SK-N-SH (cell line): ENCODE results near the gene ZKSCAN1. TPM values are rescaled to one million over a fixed set of nuclear protein-coding genes. Genes with fewer than 3 reads are reported as not detected.

Experiments used
- CTCF ChIA-PET: fragments of 300-600, 350-600 bp; formaldehyde crosslinking; extraction: SDS; loops from one replicate; lab custom pipeline; 2021; lab: Yijun Ruan, JAX
- POLR2A ChIA-PET: fragments of 350-600 bp; sonication (Branson Sonifier 250); formaldehyde crosslinking; extraction: SDS; loops from one replicate; lab custom pipeline; 2020; ENCODE audit warnings: antibody characterized with exemption, inconsistent platforms; lab: Yijun Ruan, JAX
- DNase-seq: peaks from one replicate; pipeline ENCODE4 v3.0.0; 2012
- H2AFZ ChIP-seq: fragments of 200-600 bp; sonication (generic); 2 replicates; pipeline ENCODE4 v1.8.1; 2016; ENCODE audit warnings: antibody characterized with exemption, mild to moderate bottlenecking, low read depth
- H3F3A ChIP-seq: fragments of 200-600 bp; sonication (generic); replicated peaks from 2 replicates; pipeline ENCODE3; 2016; ENCODE audit warnings: antibody characterized with exemption, mild to moderate bottlenecking; ENCODE audit not compliant: insufficient read depth
- H3K27ac ChIP-seq, 2 experiments: fragments of 200-500 bp in 1 of 2; fragments of 200-600 bp in 1 of 2; sonication (Bioruptor generic) in 1 of 2; sonication (generic), shearing (Covaris generic) in 1 of 2; 2 replicates each; pipeline versions ENCODE4 v1.5.1 to v1.6.1; 2014 to 2016; ENCODE audit warnings: low read depth in 2 of 2, inconsistent platforms in 1 of 2, low read length in 1 of 2, mild to moderate bottlenecking in 1 of 2, mixed read lengths in 1 of 2
- H3K27me3 ChIP-seq: fragments of 200-600 bp; sonication (generic), shearing (Covaris generic); 2 replicates; pipeline ENCODE4 v1.6.1; 2016; ENCODE audit warnings: mixed run types; ENCODE audit not compliant: insufficient read depth
- H3K36me3 ChIP-seq, 2 experiments: fragments of 200-500 bp in 1 of 2; fragments of 200-600 bp in 1 of 2; sonication (Bioruptor generic) in 1 of 2; sonication (generic) in 1 of 2; replicated peaks in 1 of 2; 2 replicates each; pipeline versions ENCODE3 to v1.5.1; 2014 to 2016; ENCODE audit warnings: low read length in 1 of 2, mild to moderate bottlenecking in 1 of 2; ENCODE audit not compliant: insufficient read depth in 2 of 2, control insufficient read depth in 1 of 2
- H3K4me1 ChIP-seq, 2 experiments: fragments of 200-500 bp in 1 of 2; fragments of 200-600 bp in 1 of 2; sonication (Bioruptor generic) in 1 of 2; sonication (generic), shearing (Covaris generic) in 1 of 2; 2 replicates each; pipeline versions ENCODE4 v1.5.1 to v1.6.1; 2014 to 2016; ENCODE audit warnings: low read depth in 1 of 2, low read length in 1 of 2, mixed run types in 1 of 2; ENCODE audit not compliant: insufficient read depth in 2 of 2, control insufficient read depth in 1 of 2
- H3K4me2 ChIP-seq: fragments of 200-600 bp; sonication (generic), shearing (Covaris generic); 2 replicates; pipeline ENCODE4 v1.6.1; 2017; ENCODE audit warnings: mixed run types
- H3K4me3 ChIP-seq, 2 experiments: fragments of 200-500 bp in 1 of 2; fragments of 200-600 bp in 1 of 2; sonication (Bioruptor generic) in 1 of 2; sonication (generic), shearing (Covaris generic) in 1 of 2; 2 replicates each; pipeline versions ENCODE4 v1.5.1 to v1.8.1; 2014 to 2016; ENCODE audit warnings: low read depth in 2 of 2, inconsistent platforms in 1 of 2, low read length in 1 of 2, mild to moderate bottlenecking in 1 of 2, mixed read lengths in 1 of 2, moderate library complexity in 1 of 2
- H3K79me2 ChIP-seq: fragments of 200-600 bp; sonication (generic); 2 replicates; pipeline ENCODE4 v1.8.1; 2017; ENCODE audit warnings: mild to moderate bottlenecking; ENCODE audit not compliant: insufficient read depth
- H3K9ac ChIP-seq: fragments of 200-600 bp; sonication (generic); 2 replicates; pipeline ENCODE4 v1.6.1; 2017; ENCODE audit warnings: mixed run types
- H3K9me2 ChIP-seq: fragments of 200-600 bp; sonication (generic); 2 replicates; pipeline ENCODE4 v1.6.1; 2017; ENCODE audit warnings: mixed run types
- H3K9me3 ChIP-seq: fragments of 200-600 bp; sonication (generic); 2 replicates; pipeline ENCODE4 v1.6.1; 2017; ENCODE audit warnings: mixed run types, mild to moderate bottlenecking, moderate library complexity
- H4K20me1 ChIP-seq: fragments of 200-600 bp; sonication (generic); 2 replicates; pipeline ENCODE4 v1.6.1; 2017; ENCODE audit warnings: mild to moderate bottlenecking, mixed run types; ENCODE audit not compliant: insufficient read depth
- EP300 ChIP-seq, 2 experiments: IDR thresholded peaks; 2 replicates each; pipeline versions ENCODE4 v1.4.0 to v1.6.1; 2012; ENCODE audit warnings: borderline replicate concordance in 1 of 2, low read depth in 1 of 2, low read length in 1 of 2
- FOSL2 ChIP-seq: IDR thresholded peaks from 2 replicates; pipeline ENCODE4 v1.4.0; 2012; ENCODE audit warnings: low read depth, mild to moderate bottlenecking, moderate library complexity, borderline replicate concordance
- GATA2 ChIP-seq: sonication (generic); formaldehyde crosslinking; IDR thresholded peaks from 2 replicates; pipeline ENCODE4 v1.5.0; 2020; ENCODE audit warnings: mild to moderate bottlenecking, missing genetic modification reagents
- JUND ChIP-seq: IDR thresholded peaks from 2 replicates; pipeline ENCODE4 v1.4.0; 2012
- NRF1 ChIP-seq: IDR thresholded peaks from 2 replicates; pipeline ENCODE4 v1.6.1; 2012; ENCODE audit warnings: low read depth, mild to moderate bottlenecking, low read length
- RCOR1 ChIP-seq: fragments of 150-350 bp; IDR thresholded peaks from 2 replicates; pipeline ENCODE4 v1.6.1; 2017; ENCODE audit warnings: antibody characterized with exemption, low read length
- RXRA ChIP-seq: IDR thresholded peaks from 2 replicates; pipeline ENCODE4 v1.4.0; 2012; ENCODE audit warnings: low read depth, mild to moderate bottlenecking, borderline replicate concordance
- SIN3A ChIP-seq: IDR thresholded peaks from 2 replicates; pipeline ENCODE4 v1.6.1; 2012; ENCODE audit warnings: low read depth, mild to moderate bottlenecking, low read length, moderate library complexity, borderline replicate concordance
- TAF1 ChIP-seq: IDR thresholded peaks from 2 replicates; pipeline ENCODE4 v1.6.1; 2012; ENCODE audit warnings: low read depth, mild to moderate bottlenecking, low read length, moderate library complexity, borderline replicate concordance
- WGBS: methylation state at CpG from one replicate; pipeline ENCODE4 v1.1.6; 2017; ENCODE audit warnings: low lambda C conversion rate; 5-methylcytosine and 5-hydroxymethylcytosine counted together
- polyA plus RNA-seq, 3 experiments: library from polyadenylated mRNA; depleted of rRNA; stranded (reverse); fragments of >200 nt; gene quantifications; 2 replicates each; pipeline ENCODE4 v1.2.3, GENCODE V29; 2012
- TF ChIP-seq, protein P1 (sequence below): fragments of 200-600 bp; sonication (generic); IDR thresholded peaks from 2 replicates; pipeline ENCODE4 v1.6.1; 2017; ENCODE audit warnings: antibody characterized with exemption, mild to moderate bottlenecking, moderate library complexity
- TF ChIP-seq, protein P2 (sequence below): fragments of 150-350 bp; IDR thresholded peaks from 2 replicates; pipeline ENCODE4 v1.6.1; 2017; ENCODE audit warnings: antibody characterized with exemption, low read length, low read depth, borderline replicate concordance
- TF ChIP-seq, protein P3 (sequence below): IDR thresholded peaks from 2 replicates; pipeline ENCODE4 v1.6.1; 2012; ENCODE audit warnings: mild to moderate bottlenecking, low read depth, low read length, moderate library complexity
- TF ChIP-seq, protein P4 (sequence below): fragments of 150-350 bp; IDR thresholded peaks from 2 replicates; pipeline ENCODE4 v1.6.1; 2016; ENCODE audit warnings: mild to moderate bottlenecking, low read depth, low read length

The ZKSCAN1 gene
- polyA plus RNA-seq, 1 of the 3 experiments (the other 2 are of a cell fraction): 21.1 TPM

DNA sequence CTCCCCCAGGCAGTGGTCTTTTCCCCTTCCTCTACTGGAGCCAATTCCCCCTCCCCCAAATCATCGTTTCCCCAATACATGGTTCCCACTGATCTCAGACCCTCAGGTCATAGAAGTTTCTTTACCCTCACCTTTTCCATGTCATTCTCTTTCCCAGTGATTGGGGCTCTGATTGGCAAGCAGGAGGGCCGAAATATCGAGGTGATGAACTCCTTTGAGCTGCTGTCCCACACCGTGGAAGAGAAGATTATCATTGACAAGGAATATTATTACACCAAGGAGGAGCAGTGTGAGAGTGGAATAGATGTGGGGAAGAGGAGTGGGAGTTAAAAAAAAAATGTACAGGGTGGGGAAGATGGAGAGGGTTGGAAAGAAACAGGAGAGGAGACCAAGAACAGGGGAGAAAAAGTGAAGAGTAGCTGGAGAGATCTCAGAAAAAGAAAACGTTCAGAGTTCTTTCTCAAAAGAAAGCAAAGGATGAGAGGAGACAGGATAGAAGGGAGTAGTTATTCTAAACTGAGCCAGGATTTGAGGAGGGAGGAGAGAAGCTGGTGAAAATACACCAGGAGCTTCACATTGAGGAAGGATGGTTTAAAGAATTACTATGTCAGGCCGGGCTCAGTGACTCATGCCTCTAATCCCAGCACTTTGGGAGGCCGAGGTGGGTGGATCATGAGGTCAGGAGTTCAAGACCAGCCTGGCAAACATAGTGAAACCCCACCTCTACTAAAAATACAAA lies 74.2 kb downstream of the ZKSCAN1 start:
- Histone ChIP-seq H3K4me2 (peak overlapping the region; percentile 93), H3K4me1 (peaks cover 32 to 33% of the 10 kb centered on the region in 2 experiments), H2AFZ (peak overlapping the region; percentile 64; the same call in 1 of the 2 replicates), H3K9me2 (no peaks in the 10 kb centered on the region), H4K20me1 (no peaks in the 10 kb centered on the region), H3K79me2 (peaks cover 58% of the 10 kb centered on the region), H3K36me3 (peaks cover 38 to 45% of the 10 kb centered on the region in 2 experiments), H3K27ac (peak overlapping the region; percentile 84 to 98), H3K9ac (peak overlapping the region; percentile 87), H3F3A (peaks cover 80% of the 10 kb centered on the region), H3K27me3 (no peaks in the 10 kb centered on the region), H3K4me3 (peak overlapping the region; percentile 71 to 87), H3K9me3 (no peaks in the 10 kb centered on the region)
- DNase-seq: no peak
- 8% methylated on average over 7 of the region's 7 CpGs for WGBS
- no peak for TF ChIP-seq TAF1
- 0 out of 2 replicates have a peak, but pooled peaks have one; percentile 4 for TF ChIP-seq FOSL2
- no peak for TF ChIP-seq EP300 (IDR thresholded peaks at IDR 0.05; ENCODE audit: borderline replicate concordance in 1 of 2, low read depth in 1 of 2, low read length in 1 of 2)
- POLR2A ChIA-PET: interaction anchor here (7.5 kb wide), 1 partner anchor 11 kb away, joined by 98 read pairs; the partner anchor contains the start of genes AP4M1 and MCM7
- CTCF ChIA-PET: interaction anchor here (0.8 to 1.2 kb wide), 3 partner anchors 9 to 45 kb away, joined by 3 to 4 read pairs (median 3); partner anchors contain the start of gene AP4M1

DNA sequence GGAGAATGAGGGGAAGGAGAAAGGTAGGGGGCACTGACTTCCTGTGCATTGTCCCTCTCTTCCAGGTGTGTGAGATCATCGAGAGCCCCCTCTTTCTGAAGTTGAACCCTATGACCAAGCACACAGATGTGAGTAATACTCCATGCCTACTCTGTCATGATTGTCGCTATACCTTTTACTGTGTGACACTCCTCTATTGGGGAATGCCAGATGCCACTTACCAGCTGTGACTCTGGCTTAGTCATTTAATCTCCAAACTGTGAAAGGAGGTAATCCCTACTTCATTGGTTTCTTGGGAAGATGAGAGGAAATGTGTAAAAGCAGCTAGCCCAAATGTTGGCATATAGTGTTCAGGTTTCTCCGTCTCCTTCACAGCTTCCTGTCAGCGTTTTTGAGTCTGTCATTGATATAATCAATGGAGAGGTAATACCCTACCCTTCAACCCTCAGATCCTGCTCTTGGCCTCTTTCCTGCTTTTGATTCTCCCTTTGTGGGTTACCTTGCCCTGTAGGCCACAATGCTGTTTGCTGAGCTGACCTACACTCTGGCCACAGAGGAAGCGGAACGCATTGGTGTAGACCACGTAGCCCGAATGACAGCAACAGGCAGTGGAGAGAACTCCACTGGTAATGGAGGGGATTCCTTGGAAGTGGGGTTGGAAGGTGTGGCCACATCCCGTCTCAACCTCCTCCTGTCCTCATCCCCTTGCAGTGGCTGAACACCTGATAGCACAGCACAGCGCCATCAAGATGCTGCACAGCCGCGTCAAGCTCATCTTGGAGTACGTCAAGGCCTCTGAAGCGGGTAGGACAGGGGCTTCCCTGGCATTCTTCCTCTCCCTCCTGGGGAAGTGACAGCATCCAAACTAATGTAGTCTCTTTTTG lies 75.4 kb downstream of the ZKSCAN1 start:
- Histone ChIP-seq H4K20me1 (no peaks in the 10 kb centered on the region), H2AFZ (no peak overlapping the region), H3F3A (peaks cover 90% of the 10 kb centered on the region), H3K9me2 (no peaks in the 10 kb centered on the region), H3K9me3 (no peaks in the 10 kb centered on the region), H3K4me2 (peak overlapping the region; percentile 93; the same call in 1 of the 2 replicates), H3K27me3 (no peaks in the 10 kb centered on the region), H3K9ac (no peak overlapping the region; the same call in 1 of the 2 replicates), H3K79me2 (peaks cover 70% of the 10 kb centered on the region), H3K4me3 (no peak overlapping the region), H3K4me1 (peaks cover 33 to 40% of the 10 kb centered on the region in 2 experiments), H3K27ac (peak overlapping the region; percentile 2 to 98; a peak in 2 of 4 replicates), H3K36me3 (peaks cover 49 to 56% of the 10 kb centered on the region in 2 experiments)
- POLR2A ChIA-PET: interaction anchor here (7.5 kb wide), 1 partner anchor 10 kb away, joined by 98 read pairs; the partner anchor contains the start of genes AP4M1 and MCM7
- WGBS: 92% methylated on average over 13 of the region's 14 CpGs
- TF ChIP-seq, protein P1, sequence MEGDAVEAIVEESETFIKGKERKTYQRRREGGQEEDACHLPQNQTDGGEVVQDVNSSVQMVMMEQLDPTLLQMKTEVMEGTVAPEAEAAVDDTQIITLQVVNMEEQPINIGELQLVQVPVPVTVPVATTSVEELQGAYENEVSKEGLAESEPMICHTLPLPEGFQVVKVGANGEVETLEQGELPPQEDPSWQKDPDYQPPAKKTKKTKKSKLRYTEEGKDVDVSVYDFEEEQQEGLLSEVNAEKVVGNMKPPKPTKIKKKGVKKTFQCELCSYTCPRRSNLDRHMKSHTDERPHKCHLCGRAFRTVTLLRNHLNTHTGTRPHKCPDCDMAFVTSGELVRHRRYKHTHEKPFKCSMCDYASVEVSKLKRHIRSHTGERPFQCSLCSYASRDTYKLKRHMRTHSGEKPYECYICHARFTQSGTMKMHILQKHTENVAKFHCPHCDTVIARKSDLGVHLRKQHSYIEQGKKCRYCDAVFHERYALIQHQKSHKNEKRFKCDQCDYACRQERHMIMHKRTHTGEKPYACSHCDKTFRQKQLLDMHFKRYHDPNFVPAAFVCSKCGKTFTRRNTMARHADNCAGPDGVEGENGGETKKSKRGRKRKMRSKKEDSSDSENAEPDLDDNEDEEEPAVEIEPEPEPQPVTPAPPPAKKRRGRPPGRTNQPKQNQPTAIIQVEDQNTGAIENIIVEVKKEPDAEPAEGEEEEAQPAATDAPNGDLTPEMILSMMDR: no peak
- TF ChIP-seq, protein P2, sequence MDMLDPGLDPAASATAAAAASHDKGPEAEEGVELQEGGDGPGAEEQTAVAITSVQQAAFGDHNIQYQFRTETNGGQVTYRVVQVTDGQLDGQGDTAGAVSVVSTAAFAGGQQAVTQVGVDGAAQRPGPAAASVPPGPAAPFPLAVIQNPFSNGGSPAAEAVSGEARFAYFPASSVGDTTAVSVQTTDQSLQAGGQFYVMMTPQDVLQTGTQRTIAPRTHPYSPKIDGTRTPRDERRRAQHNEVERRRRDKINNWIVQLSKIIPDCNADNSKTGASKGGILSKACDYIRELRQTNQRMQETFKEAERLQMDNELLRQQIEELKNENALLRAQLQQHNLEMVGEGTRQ: no peak
- TF ChIP-seq, protein P3, sequence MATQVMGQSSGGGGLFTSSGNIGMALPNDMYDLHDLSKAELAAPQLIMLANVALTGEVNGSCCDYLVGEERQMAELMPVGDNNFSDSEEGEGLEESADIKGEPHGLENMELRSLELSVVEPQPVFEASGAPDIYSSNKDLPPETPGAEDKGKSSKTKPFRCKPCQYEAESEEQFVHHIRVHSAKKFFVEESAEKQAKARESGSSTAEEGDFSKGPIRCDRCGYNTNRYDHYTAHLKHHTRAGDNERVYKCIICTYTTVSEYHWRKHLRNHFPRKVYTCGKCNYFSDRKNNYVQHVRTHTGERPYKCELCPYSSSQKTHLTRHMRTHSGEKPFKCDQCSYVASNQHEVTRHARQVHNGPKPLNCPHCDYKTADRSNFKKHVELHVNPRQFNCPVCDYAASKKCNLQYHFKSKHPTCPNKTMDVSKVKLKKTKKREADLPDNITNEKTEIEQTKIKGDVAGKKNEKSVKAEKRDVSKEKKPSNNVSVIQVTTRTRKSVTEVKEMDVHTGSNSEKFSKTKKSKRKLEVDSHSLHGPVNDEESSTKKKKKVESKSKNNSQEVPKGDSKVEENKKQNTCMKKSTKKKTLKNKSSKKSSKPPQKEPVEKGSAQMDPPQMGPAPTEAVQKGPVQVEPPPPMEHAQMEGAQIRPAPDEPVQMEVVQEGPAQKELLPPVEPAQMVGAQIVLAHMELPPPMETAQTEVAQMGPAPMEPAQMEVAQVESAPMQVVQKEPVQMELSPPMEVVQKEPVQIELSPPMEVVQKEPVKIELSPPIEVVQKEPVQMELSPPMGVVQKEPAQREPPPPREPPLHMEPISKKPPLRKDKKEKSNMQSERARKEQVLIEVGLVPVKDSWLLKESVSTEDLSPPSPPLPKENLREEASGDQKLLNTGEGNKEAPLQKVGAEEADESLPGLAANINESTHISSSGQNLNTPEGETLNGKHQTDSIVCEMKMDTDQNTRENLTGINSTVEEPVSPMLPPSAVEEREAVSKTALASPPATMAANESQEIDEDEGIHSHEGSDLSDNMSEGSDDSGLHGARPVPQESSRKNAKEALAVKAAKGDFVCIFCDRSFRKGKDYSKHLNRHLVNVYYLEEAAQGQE: no peak
- TF ChIP-seq RCOR1: no peak
- no peak for TF ChIP-seq NRF1
- TF ChIP-seq GATA2 (CRISPR knock-in tag): no peak
- TF ChIP-seq, protein P4, sequence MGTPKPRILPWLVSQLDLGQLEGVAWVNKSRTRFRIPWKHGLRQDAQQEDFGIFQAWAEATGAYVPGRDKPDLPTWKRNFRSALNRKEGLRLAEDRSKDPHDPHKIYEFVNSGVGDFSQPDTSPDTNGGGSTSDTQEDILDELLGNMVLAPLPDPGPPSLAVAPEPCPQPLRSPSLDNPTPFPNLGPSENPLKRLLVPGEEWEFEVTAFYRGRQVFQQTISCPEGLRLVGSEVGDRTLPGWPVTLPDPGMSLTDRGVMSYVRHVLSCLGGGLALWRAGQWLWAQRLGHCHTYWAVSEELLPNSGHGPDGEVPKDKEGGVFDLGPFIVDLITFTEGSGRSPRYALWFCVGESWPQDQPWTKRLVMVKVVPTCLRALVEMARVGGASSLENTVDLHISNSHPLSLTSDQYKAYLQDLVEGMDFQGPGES: no peak
- TF ChIP-seq RXRA: no peak
- TF ChIP-seq SIN3A: no peak
- no peak for TF ChIP-seq JUND
- TF ChIP-seq EP300 (IDR thresholded peaks at IDR 0.05; ENCODE audit: borderline replicate concordance in 1 of 2, low read depth in 1 of 2, low read length in 1 of 2): no peak
- CTCF ChIA-PET: interaction anchor here (1.0 kb wide), 1 partner anchor 9 kb away, joined by 3 read pairs; no protein-coding TSS in a partner anchor
- peak; percentile 30 for DNase-seq
